ENCODE measurements around the gene INTU.

INTU gene

GRCh38 chr4:127737295-127737694 is 104.5 kb downstream of the INTU start:
- ChIA-PET CTCF (interaction anchor here (0.9 kb wide), 1 partner anchor 114 kb away, joined by 3 read pairs; no protein-coding TSS in a partner anchor), POLR2A (no interaction called here)
- DNase-seq (ENCODE audit: extremely low spot score): no peak
- TF ChIP-seq TARDBP (IDR thresholded peaks at IDR 0.05): no peak
- TF ChIP-seq, protein P1, sequence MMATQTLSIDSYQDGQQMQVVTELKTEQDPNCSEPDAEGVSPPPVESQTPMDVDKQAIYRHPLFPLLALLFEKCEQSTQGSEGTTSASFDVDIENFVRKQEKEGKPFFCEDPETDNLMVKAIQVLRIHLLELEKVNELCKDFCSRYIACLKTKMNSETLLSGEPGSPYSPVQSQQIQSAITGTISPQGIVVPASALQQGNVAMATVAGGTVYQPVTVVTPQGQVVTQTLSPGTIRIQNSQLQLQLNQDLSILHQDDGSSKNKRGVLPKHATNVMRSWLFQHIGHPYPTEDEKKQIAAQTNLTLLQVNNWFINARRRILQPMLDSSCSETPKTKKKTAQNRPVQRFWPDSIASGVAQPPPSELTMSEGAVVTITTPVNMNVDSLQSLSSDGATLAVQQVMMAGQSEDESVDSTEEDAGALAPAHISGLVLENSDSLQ (IDR thresholded peaks at IDR 0.05): 0 out of 2 replicates have a peak, but pooled peaks have one; percentile 12
- TF ChIP-seq FOXM1 (IDR thresholded peaks at IDR 0.05; ENCODE audit: borderline replicate concordance): no peak
- TF ChIP-seq ZNF384 (IDR thresholded peaks at IDR 0.05): no peak
- no peak for TF ChIP-seq LEF1 (IDR thresholded peaks at IDR 0.05; ENCODE audit: borderline replicate concordance)

DNA sequence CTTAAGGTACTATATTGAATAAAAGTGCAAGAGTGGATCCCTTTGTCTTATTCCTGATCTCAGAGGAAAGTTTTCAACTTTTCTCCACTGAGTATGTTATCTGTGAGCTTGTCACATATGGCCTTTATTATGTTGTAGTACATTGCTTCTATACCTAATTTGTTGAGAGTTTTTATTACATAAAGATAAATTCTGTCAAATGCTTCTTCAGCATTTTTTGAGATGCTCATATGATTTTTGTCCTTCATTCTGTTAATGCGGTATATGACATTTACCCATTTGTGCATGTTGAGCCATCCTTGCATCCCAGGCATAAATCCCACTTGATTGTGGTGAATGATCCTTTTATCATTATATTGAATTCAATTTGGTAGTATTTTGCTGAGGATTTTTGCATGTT is 108.5 kb downstream of the INTU start:
- DNase-seq (ENCODE audit: extremely low spot score): no peak
- ChIA-PET CTCF (no interaction called here), POLR2A (no interaction called here)
- TF ChIP-seq LEF1 (IDR thresholded peaks at IDR 0.05; ENCODE audit: borderline replicate concordance): no peak
- no peak for TF ChIP-seq SP1 (IDR thresholded peaks at IDR 0.05)
- no peak for TF ChIP-seq L3MBTL2 (conservative IDR thresholded peaks at IDR 0.05)
- TF ChIP-seq ZNF384 (IDR thresholded peaks at IDR 0.05): no peak
- no peak for TF ChIP-seq FOXK2 (IDR thresholded peaks at IDR 0.05)
- no peak for TF ChIP-seq ARNT (IDR thresholded peaks at IDR 0.05)
- no peak for TF ChIP-seq ELF4 (IDR thresholded peaks at IDR 0.05)
- TF ChIP-seq SUZ12 (IDR thresholded peaks at IDR 0.05): no peak
- no peak for TF ChIP-seq BHLHE40 (IDR thresholded peaks at IDR 0.05; ENCODE audit: borderline replicate concordance)
- no peak for TF ChIP-seq HDGF (IDR thresholded peaks at IDR 0.05; ENCODE audit: borderline replicate concordance)
- no peak for TF ChIP-seq FOXA1 (IDR thresholded peaks at IDR 0.05)
- TF ChIP-seq, protein P1 (IDR thresholded peaks at IDR 0.05): no peak
- TF ChIP-seq FOXM1 (IDR thresholded peaks at IDR 0.05; ENCODE audit: borderline replicate concordance): no peak
- TF ChIP-seq CTBP1 (IDR thresholded peaks at IDR 0.05; ENCODE audit: borderline replicate concordance): no peak
- TF ChIP-seq NFRKB (IDR thresholded peaks at IDR 0.05): no peak
- no peak for TF ChIP-seq TARDBP (IDR thresholded peaks at IDR 0.05)

DNA sequence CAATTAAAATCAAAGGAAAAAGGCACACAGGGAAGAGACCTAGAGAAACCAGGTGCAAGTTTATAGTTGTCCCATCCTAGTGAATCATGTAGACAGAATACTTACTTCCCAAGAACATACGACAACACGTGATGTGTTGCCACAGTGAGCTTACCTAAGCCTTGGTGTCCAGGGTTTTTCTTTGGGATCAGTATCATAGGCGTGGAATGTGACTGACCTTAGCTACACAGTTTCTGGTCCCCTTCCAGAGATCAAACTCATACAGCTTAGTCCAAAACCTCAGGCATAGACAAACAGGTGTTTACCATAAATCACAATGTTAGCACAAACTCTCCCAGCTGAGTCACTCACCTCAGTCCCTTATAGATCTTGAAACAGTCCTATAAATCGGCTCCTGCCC is 115.1 kb downstream of the INTU start:
- no peak for TF ChIP-seq TARDBP (IDR thresholded peaks at IDR 0.05)
- TF ChIP-seq SUZ12 (IDR thresholded peaks at IDR 0.05): no peak
- TF ChIP-seq ARNT (IDR thresholded peaks at IDR 0.05): no peak
- TF ChIP-seq NFRKB (IDR thresholded peaks at IDR 0.05): no peak
- TF ChIP-seq L3MBTL2 (conservative IDR thresholded peaks at IDR 0.05): no peak
- no peak for TF ChIP-seq SP1 (IDR thresholded peaks at IDR 0.05)
- no peak for TF ChIP-seq FOXA1 (IDR thresholded peaks at IDR 0.05)
- no peak for TF ChIP-seq ZNF384 (IDR thresholded peaks at IDR 0.05)
- no peak for DNase-seq (ENCODE audit: extremely low spot score)
- ChIA-PET CTCF (interaction anchor here (0.9 kb wide), 1 partner anchor 15 kb away, joined by 3 read pairs; no protein-coding TSS in a partner anchor), POLR2A (no interaction called here)

DNA sequence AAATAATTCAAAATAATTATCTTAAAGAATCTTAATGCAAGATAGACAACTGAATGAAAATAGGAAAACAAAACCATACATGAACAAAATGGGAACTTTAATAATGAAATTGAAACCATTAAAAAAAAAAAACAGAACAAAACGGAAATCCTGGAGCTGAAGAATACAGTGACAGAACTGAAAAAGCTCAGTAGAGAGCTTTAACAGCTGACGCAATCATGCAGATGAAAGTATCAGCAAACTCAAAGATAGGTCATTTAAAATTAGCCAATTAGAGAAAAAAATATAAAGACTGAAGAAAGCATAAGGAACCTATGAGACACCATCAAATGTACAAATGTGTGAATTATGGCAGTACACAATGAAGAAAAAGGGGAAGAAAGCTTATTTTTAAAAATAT is 116.2 kb downstream of the INTU start:
- POLR2A ChIA-PET: no interaction called here
- TF ChIP-seq ELF4 (IDR thresholded peaks at IDR 0.05) (no peak), SUZ12 (IDR thresholded peaks at IDR 0.05) (no peak), L3MBTL2 (conservative IDR thresholded peaks at IDR 0.05) (no peak), ZNF384 (IDR thresholded peaks at IDR 0.05) (no peak), ARNT (IDR thresholded peaks at IDR 0.05) (no peak), FOXM1 (IDR thresholded peaks at IDR 0.05; ENCODE audit: borderline replicate concordance) (no peak), SP1 (IDR thresholded peaks at IDR 0.05) (no peak)
- DNase-seq (ENCODE audit: extremely low spot score): no peak
- CTCF ChIA-PET: no interaction called here

GRCh38 chr4:127756906-127757305 is 124.1 kb downstream of the INTU start:
- CTCF ChIA-PET: no interaction called here
- no peak for DNase-seq (ENCODE audit: extremely low spot score)
- TF ChIP-seq NFRKB (IDR thresholded peaks at IDR 0.05) (no peak), FOXA1 (IDR thresholded peaks at IDR 0.05) (no peak), FOXK2 (IDR thresholded peaks at IDR 0.05) (no peak), CTBP1 (IDR thresholded peaks at IDR 0.05; ENCODE audit: borderline replicate concordance) (no peak), L3MBTL2 (conservative IDR thresholded peaks at IDR 0.05) (no peak), ZNF384 (IDR thresholded peaks at IDR 0.05) (no peak), SUZ12 (IDR thresholded peaks at IDR 0.05) (no peak), SP1 (IDR thresholded peaks at IDR 0.05) (no peak), ARNT (IDR thresholded peaks at IDR 0.05) (no peak), ELF4 (IDR thresholded peaks at IDR 0.05) (no peak), LEF1 (IDR thresholded peaks at IDR 0.05; ENCODE audit: borderline replicate concordance) (no peak), BHLHE40 (IDR thresholded peaks at IDR 0.05; ENCODE audit: borderline replicate concordance) (no peak), HDGF (IDR thresholded peaks at IDR 0.05; ENCODE audit: borderline replicate concordance) (no peak), TARDBP (IDR thresholded peaks at IDR 0.05) (no peak)
- POLR2A ChIA-PET: interaction anchor here (1.0 kb wide), 1 partner anchor 134 kb away, joined by 3 read pairs; no protein-coding TSS in a partner anchor

DNA sequence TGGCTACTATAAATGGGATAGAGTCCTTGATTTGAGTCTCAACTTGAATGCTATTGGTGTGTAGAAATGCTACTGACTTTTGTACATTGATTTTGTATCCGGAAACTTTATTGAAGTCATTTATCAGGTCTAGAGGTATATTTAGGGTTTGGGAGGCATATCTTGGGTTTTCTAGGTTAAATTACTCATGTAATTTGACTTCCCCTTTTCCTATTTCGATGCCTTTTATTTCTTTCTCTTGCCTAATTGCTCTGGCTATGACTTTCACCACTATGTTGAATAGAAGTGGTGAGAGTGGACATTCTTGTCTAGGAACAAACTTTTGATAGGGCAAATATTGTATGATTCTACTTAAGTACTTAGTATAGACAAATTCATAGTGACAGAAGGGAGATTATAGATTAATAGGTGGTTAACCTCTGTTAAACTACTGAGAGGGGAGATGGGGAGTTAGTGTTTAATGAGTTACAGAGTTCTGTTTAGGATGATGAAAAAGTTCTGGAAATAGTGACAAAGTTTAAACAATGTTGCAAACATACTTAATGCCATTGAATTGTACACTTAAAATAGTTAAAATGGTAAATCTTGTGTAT is 126.6 kb downstream of the INTU start:
- POLR2A ChIA-PET: no interaction called here
- DNase-seq (ENCODE audit: extremely low spot score): no peak
- no peak for TF ChIP-seq CTBP1 (IDR thresholded peaks at IDR 0.05; ENCODE audit: borderline replicate concordance)
- no peak for TF ChIP-seq ARNT (IDR thresholded peaks at IDR 0.05)
- no peak for TF ChIP-seq FOXA1 (IDR thresholded peaks at IDR 0.05)
- TF ChIP-seq NFRKB (IDR thresholded peaks at IDR 0.05): no peak
- TF ChIP-seq TARDBP (IDR thresholded peaks at IDR 0.05): no peak
- no peak for TF ChIP-seq FOXK2 (IDR thresholded peaks at IDR 0.05)
- no peak for TF ChIP-seq L3MBTL2 (conservative IDR thresholded peaks at IDR 0.05)
- TF ChIP-seq HDGF (IDR thresholded peaks at IDR 0.05; ENCODE audit: borderline replicate concordance): no peak
- TF ChIP-seq ZNF384 (IDR thresholded peaks at IDR 0.05): no peak
- no peak for TF ChIP-seq LEF1 (IDR thresholded peaks at IDR 0.05; ENCODE audit: borderline replicate concordance)
- no peak for TF ChIP-seq SUZ12 (IDR thresholded peaks at IDR 0.05)
- TF ChIP-seq SP1 (IDR thresholded peaks at IDR 0.05): no peak
- no peak for TF ChIP-seq ELF4 (IDR thresholded peaks at IDR 0.05)
- CTCF ChIA-PET: no interaction called here

GRCh38 chr4:127759893-127760292 is 127.1 kb downstream of the INTU start:
- no peak for DNase-seq (ENCODE audit: extremely low spot score)
- ChIA-PET POLR2A (no interaction called here), CTCF (no interaction called here)
- no peak for TF ChIP-seq TARDBP (IDR thresholded peaks at IDR 0.05)
- no peak for TF ChIP-seq CTBP1 (IDR thresholded peaks at IDR 0.05; ENCODE audit: borderline replicate concordance)
- TF ChIP-seq SP1 (IDR thresholded peaks at IDR 0.05): no peak
- TF ChIP-seq ELF4 (IDR thresholded peaks at IDR 0.05): no peak
- TF ChIP-seq HDGF (IDR thresholded peaks at IDR 0.05; ENCODE audit: borderline replicate concordance): no peak
- TF ChIP-seq, protein P1 (IDR thresholded peaks at IDR 0.05): no peak
